VCaP (cell line): ENCODE results near the gene SDCCAG8.

ENCODE experiments used
- H3K27ac ChIP-seq: fragments of 450-650 bp; 2 replicates; pipeline ENCODE4 v1.5.1; 2017
- CTCF ChIP-seq: fragments of 450-650 bp; conservative IDR thresholded peaks from 2 replicates; pipeline ENCODE4 v1.5.1; 2017; ENCODE audit warnings: mild to moderate bottlenecking, moderate library complexity

The SDCCAG8 gene

GRCh38 chr1:243546457-243546856, 290.6 kb downstream of the SDCCAG8 start:
- no peak overlapping the region for H3K27ac ChIP-seq
- TF ChIP-seq CTCF, result no peak

GRCh38 chr1:243547891-243548290, 292.1 kb downstream of the SDCCAG8 start:
- TF ChIP-seq CTCF, result no peak
- H3K27ac ChIP-seq, result no peak overlapping the region

- TF ChIP-seq CTCF, result no peak
- no peak overlapping the region for H3K27ac ChIP-seq
Measured at GRCh38 chr1:243548516-243548915, 292.7 kb downstream of the SDCCAG8 start.

GRCh38 chr1:243549108-243549507, 293.3 kb downstream of the SDCCAG8 start:
- H3K27ac ChIP-seq, result no peak overlapping the region
- no peak for TF ChIP-seq CTCF
